ENCODE data around the gene SPPL3. TPM values are rescaled to one million over a fixed set of nuclear protein-coding genes. Genes with fewer than 3 reads are reported as not detected.

SPPL3 gene
- total and polyA plus RNA-seq, 4 donors: 14.2 to 52.3 (median 29.6) TPM

DNA sequence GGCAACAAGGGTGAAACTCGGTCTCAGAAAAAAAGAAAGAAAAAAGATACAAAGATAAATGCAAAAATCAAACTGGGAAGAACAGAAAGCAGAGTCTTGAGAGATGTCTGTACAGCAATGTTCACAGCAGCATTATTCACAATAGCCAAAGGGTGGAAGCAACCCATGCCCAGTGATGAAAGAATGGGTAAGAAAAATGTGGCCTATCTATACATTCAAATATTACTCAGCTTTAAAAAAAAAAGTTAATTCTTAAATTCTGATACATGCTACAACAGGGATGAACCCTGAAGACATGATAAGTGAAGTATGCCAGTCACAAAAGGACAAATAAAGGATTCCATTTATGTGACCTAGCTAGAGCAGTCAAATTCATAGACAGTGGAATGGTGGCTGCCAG lies 33.7 kb downstream of the SPPL3 start:
- no peaks in the 10 kb centered on the region for H3K27me3 ChIP-seq (ENCODE audit: control insufficient read depth in 3 of 3, insufficient read depth in 3 of 3, low read length in 2 of 3)
- no peak for ATAC-seq (ENCODE audit: insufficient read depth, low FRiP score)
- WGBS, 2 donors: 100% methylated on average over 1 of the region's 1 CpG
- DNase-seq: no peak
- H3K27ac ChIP-seq (ENCODE audit: low read depth in 1 of 2, low read length in 1 of 2): no peak overlapping the region
- peaks cover 0 to 12% (median 6%) of the 10 kb centered on the region in 5 donors for H3K4me1 ChIP-seq (ENCODE audit: control insufficient read depth in 5 of 5, insufficient read depth in 5 of 5, low read length in 5 of 5)
- H3K4me3 ChIP-seq: no peak overlapping the region
- H3K36me3 ChIP-seq (ENCODE audit: control insufficient read depth in 4 of 4, insufficient read depth in 4 of 4, low read length in 4 of 4): peaks cover 0 to 1% (median 0%) of the 10 kb centered on the region in 4 donors
- TF ChIP-seq, protein P1, sequence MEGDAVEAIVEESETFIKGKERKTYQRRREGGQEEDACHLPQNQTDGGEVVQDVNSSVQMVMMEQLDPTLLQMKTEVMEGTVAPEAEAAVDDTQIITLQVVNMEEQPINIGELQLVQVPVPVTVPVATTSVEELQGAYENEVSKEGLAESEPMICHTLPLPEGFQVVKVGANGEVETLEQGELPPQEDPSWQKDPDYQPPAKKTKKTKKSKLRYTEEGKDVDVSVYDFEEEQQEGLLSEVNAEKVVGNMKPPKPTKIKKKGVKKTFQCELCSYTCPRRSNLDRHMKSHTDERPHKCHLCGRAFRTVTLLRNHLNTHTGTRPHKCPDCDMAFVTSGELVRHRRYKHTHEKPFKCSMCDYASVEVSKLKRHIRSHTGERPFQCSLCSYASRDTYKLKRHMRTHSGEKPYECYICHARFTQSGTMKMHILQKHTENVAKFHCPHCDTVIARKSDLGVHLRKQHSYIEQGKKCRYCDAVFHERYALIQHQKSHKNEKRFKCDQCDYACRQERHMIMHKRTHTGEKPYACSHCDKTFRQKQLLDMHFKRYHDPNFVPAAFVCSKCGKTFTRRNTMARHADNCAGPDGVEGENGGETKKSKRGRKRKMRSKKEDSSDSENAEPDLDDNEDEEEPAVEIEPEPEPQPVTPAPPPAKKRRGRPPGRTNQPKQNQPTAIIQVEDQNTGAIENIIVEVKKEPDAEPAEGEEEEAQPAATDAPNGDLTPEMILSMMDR (IDR thresholded peaks at IDR 0.05; ENCODE audit: control extremely low read depth, extremely low read depth): no peak
- no peaks in the 10 kb centered on the region for H3K9me3 ChIP-seq (ENCODE audit: control insufficient read depth in 4 of 4, insufficient read depth in 3 of 4, low read length in 3 of 4)
- H3K9ac ChIP-seq (ENCODE audit: insufficient read depth in 1 of 2, low read length in 2 of 2): no peak overlapping the region

DNA sequence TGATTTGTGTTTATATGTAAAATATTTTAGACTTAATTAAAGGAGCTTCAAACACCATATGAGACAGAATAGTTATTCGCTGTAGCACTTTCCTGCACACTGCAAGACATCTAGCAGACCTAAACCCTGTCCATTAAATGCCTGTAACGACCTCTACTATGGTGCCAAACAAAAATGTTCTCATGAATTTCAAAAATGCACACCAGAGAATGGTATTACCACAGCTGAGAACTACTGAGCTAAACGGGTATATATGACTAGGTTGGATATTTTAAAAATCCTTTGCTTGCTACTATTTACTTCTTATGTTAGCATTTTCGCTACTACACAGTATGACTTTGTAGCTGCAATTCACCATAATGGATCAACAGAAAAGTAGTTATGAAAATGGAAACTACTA lies 34.8 kb downstream of the SPPL3 start:
- Histone ChIP-seq H3K9me3 (ENCODE audit: control insufficient read depth in 4 of 4, insufficient read depth in 3 of 4, low read length in 3 of 4) (no peaks in the 10 kb centered on the region), H3K27me3 (ENCODE audit: control insufficient read depth in 3 of 3, insufficient read depth in 3 of 3, low read length in 2 of 3) (no peaks in the 10 kb centered on the region), H3K4me3 (no peak overlapping the region), H3K9ac (ENCODE audit: insufficient read depth in 1 of 2, low read length in 2 of 2) (no peak overlapping the region), H3K27ac (ENCODE audit: low read depth in 1 of 2, low read length in 1 of 2) (no peak overlapping the region), H3K4me1 (ENCODE audit: control insufficient read depth in 5 of 5, insufficient read depth in 5 of 5, low read length in 5 of 5) (peaks cover 0 to 20% (median 4%) of the 10 kb centered on the region in 5 donors), H3K36me3 (ENCODE audit: control insufficient read depth in 4 of 4, insufficient read depth in 4 of 4, low read length in 4 of 4) (peaks cover 0 to 1% (median 0%) of the 10 kb centered on the region in 4 donors)
- TF ChIP-seq, protein P1 (IDR thresholded peaks at IDR 0.05; ENCODE audit: control extremely low read depth, extremely low read depth): no peak
- WGBS, 2 donors: 89 to 90% methylated on average over 4 of the region's 4 CpGs
- DNase-seq (no peak), ATAC-seq (ENCODE audit: insufficient read depth, low FRiP score) (no peak)

- ATAC-seq (ENCODE audit: insufficient read depth, low FRiP score) (no peak), DNase-seq (no peak)
- Histone ChIP-seq H3K36me3 (ENCODE audit: control insufficient read depth in 4 of 4, insufficient read depth in 4 of 4, low read length in 4 of 4) (peaks cover 0 to 1% (median 0%) of the 10 kb centered on the region in 4 donors), H3K9me3 (ENCODE audit: control insufficient read depth in 4 of 4, insufficient read depth in 3 of 4, low read length in 3 of 4) (no peaks in the 10 kb centered on the region), H3K4me1 (ENCODE audit: control insufficient read depth in 5 of 5, insufficient read depth in 5 of 5, low read length in 5 of 5) (peaks cover 0 to 21% (median 0%) of the 10 kb centered on the region in 5 donors), H3K4me3 (no peak overlapping the region), H3K27ac (ENCODE audit: low read depth in 1 of 2, low read length in 1 of 2) (no peak overlapping the region), H3K27me3 (ENCODE audit: control insufficient read depth in 3 of 3, insufficient read depth in 3 of 3, low read length in 2 of 3) (no peaks in the 10 kb centered on the region), H3K9ac (ENCODE audit: insufficient read depth in 1 of 2, low read length in 2 of 2) (no peak overlapping the region)
- 70 to 71% methylated on average over 4 of the region's 4 CpGs for WGBS, 2 donors
- TF ChIP-seq, protein P1 (IDR thresholded peaks at IDR 0.05; ENCODE audit: control extremely low read depth, extremely low read depth): no peak
Observed at GRCh38 chr12:120866108-120866507, 38.0 kb downstream of the SPPL3 start.

- H3K9ac ChIP-seq (ENCODE audit: insufficient read depth in 1 of 2, low read length in 2 of 2): no peak overlapping the region
- 87 to 91% methylated on average over 3 of the region's 3 CpGs for WGBS, 2 donors
- TF ChIP-seq, protein P1 (IDR thresholded peaks at IDR 0.05; ENCODE audit: control extremely low read depth, extremely low read depth): no peak
- ATAC-seq (ENCODE audit: insufficient read depth, low FRiP score) (no peak), DNase-seq (no peak)
- no peak overlapping the region for H3K4me3 ChIP-seq
- peaks cover 0 to 1% (median 0%) of the 10 kb centered on the region in 4 donors for H3K36me3 ChIP-seq (ENCODE audit: control insufficient read depth in 4 of 4, insufficient read depth in 4 of 4, low read length in 4 of 4)
- peaks cover 0 to 18% (median 0%) of the 10 kb centered on the region in 5 donors for H3K4me1 ChIP-seq (ENCODE audit: control insufficient read depth in 5 of 5, insufficient read depth in 5 of 5, low read length in 5 of 5)
- H3K27me3 ChIP-seq (ENCODE audit: control insufficient read depth in 3 of 3, insufficient read depth in 3 of 3, low read length in 2 of 3): no peaks in the 10 kb centered on the region
- H3K9me3 ChIP-seq (ENCODE audit: control insufficient read depth in 4 of 4, insufficient read depth in 3 of 4, low read length in 3 of 4): no peaks in the 10 kb centered on the region
- no peak overlapping the region for H3K27ac ChIP-seq (ENCODE audit: low read depth in 1 of 2, low read length in 1 of 2)
Observed at GRCh38 chr12:120865098-120865497, 39.1 kb downstream of the SPPL3 start.
